Activated CD4-positive, CD25-positive, alpha-beta regulatory T cell treated with anti-CD3 and anti-CD28 coated beads, Interleukin-2, amount 50 U/mL, for 72 hours (primary cell): ENCODE measurements around the gene ACBD3.
A peak's percentile ranks its signal among the peaks of the same experiment; 100 is the strongest.

ENCODE experiments used
- DNase-seq: peaks from one replicate; pipeline ENCODE4 v3.0.0; 2021

The ACBD3 gene

GRCh38 chr1:226133504-226134123 is 52.9 kb downstream of the ACBD3 start:
- DNase-seq: no peak

DNA sequence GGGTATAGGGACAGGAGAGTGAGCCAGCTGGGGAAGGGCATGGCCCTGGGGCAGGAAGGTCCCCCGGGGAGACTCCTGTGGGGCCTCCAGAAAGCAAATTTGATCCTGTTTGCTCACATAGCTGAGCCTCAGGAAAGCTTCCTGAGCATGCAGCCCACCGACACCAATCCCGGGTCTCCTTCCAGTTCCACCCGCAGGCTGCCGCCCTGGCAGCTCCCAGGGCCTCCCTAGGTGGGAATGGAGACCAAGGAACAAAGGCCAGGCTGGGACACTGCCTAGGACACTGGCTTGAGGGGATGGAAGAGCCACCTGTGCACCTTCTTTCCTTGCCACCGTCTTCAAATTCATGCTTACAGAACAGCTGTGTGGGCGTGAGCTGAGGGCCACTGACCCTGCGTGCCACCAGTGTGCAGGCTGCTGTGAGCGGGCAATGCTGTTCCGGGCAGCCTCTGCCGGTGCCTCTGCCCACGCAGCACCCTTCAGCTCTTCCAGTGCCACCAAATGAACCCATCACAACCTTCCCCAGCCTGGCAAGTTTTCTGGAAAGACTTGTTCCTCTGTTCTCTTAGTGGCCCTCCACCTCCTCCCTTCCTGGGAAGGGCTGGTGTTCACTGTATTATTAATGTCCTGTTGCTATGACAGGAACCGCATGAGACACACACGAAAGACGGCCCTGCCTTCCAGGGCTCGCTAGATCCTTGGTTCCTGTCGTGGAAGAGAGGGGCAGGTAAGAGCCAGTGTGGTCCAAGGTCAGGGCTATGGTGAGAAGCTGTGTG is 53.6 kb downstream of the ACBD3 start:
- DNase-seq: no peak

GRCh38 chr1:226131639-226132038 is 54.9 kb downstream of the ACBD3 start:
- no peak for DNase-seq

DNA sequence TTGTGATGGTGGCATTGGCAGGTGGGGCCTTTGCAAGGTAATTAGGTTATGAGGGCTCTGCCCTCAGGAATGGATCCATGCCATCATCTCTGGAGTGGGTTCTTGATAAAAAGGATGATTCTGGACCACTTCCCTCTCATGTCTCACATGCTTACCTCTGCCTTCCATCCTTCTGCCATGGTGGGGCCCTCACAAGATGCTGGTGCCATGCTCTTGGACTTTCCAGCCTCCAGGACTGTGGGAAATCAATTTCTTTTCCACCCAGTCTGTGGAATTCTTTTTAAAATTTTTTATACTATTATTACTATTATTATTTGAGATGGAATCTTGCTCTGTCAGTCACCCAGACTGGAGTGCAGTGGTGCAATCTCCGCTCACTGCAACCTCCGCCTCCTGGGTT is 57.3 kb downstream of the ACBD3 start:
- no peak for DNase-seq

DNA sequence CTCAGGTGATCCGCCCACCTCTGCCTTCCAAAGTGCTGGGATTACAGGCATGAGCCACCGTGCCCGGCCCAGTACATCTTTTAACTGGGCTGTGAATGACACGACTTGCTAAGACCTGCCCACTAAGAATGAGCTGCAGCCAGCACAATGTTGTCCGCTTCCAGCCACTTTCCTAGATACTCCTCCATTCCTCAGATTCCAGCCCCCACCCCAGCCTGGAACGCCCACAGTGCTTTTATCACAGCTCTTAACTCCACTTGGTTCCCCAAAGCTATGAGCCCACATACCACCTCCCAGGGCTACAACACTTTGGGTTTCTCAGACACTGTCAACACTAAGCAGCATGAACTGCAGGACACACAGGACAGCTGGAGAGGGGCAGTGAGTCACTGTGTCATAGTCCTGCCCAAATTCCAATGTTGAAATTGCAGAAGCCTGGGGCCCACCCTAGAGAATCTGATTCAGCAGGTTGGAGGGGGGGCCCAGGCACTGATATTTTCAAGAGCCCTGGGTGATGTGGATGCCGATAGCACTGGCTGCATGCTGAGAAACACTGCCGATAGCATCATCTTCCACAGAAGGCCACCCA is 58.0 kb downstream of the ACBD3 start:
- DNase-seq: no peak

- DNase-seq: no peak
Observed at GRCh38 chr1:226126824-226127569, 59.5 kb downstream of the ACBD3 start.

GRCh38 chr1:226125831-226126230 is 60.7 kb downstream of the ACBD3 start:
- DNase-seq: no peak

GRCh38 chr1:226125097-226125630 is 61.4 kb downstream of the ACBD3 start:
- DNase-seq: peak; percentile 93

GRCh38 chr1:226123591-226124471 is 62.7 kb downstream of the ACBD3 start:
- no peak for DNase-seq

DNA sequence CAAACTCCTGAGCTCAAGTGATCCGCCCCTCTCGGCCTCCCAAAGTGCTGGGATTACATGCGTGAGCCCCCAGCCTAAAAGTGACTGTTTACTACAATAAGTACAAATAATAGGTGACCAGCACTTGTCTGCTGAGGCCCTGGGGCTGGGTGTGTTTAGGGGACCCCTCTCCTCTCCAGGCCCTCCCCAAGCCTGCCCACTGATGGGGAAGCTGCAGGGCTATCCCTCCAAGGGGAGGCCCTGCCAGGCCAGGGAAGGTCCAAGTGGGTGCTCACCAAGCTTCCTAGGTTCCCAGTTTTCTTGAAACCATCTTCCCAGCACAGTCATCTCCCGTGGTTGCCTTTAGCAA is 63.4 kb downstream of the ACBD3 start:
- DNase-seq: no peak

DNA sequence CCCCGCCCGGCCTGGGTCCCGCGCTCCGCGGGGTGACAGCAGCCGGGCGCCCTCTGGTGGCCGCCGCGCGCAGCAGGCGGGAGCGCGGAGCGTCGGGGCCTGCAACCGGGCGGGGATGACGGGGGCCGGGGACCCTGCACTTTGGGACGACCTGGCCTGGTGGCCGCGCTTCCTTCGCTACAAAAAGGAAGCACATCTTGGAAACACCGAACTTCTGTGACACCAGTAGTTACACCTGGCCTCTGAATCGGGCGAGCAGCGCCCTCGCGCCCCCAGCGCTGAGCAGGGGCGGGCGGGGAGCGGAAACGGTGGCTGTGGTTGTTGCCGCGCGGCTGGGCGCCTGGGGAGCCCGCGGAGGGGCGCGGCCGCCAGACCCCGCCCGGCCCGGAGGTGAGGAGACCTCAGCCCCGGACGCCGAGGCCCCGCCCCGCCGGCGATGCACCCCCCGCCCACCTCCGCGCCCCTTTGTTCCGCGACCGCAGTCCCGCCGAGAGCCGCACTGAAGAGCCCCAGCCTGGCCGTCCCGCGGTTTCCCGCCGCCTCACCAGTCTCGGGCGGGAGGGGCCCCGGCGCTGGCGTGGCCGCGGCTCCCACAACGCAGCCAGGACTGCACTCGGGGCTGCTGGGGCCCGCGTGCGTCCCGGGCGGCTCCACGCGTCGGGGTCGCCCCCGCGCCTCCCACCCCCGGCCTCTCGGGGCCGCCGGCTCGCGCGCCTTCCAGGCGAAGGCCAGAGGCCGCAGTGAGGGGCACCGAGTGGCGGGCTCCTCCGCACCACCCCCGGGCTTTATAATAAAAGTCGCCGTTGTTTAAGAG is 64.7 kb downstream of the ACBD3 start:
- peak; percentile 84 for DNase-seq

GRCh38 chr1:226121049-226121586 is 65.4 kb downstream of the ACBD3 start:
- no peak for DNase-seq

- no peak for DNase-seq
Observed at GRCh38 chr1:226120398-226120797, 66.1 kb downstream of the ACBD3 start.

- DNase-seq: no peak
Observed at GRCh38 chr1:226119169-226119568, 67.4 kb downstream of the ACBD3 start.

DNA sequence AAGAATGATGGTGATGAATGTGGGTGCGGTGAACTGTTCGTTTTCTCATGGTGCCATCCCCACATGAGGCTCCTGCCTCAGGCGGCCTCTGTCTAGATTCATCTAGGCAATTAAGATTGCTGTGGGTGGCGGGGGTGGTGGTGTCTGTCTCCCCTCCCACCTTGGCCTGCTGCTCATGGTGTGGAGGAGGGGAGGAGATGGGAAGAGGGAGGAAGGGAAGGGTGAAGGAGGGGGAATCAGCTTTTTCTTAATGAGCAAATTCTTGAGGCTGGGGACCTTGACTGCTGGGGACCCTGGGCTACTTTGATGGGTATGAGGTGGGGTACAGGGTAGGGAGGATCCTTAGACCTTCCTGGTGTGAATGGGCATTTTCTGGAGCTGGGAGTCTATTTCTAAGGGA is 68.2 kb downstream of the ACBD3 start:
- DNase-seq: no peak

GRCh38 chr1:226117330-226117729 is 69.2 kb downstream of the ACBD3 start:
- no peak for DNase-seq

- DNase-seq: no peak
Observed at GRCh38 chr1:226116673-226117072, 69.9 kb downstream of the ACBD3 start.

GRCh38 chr1:226112626-226113025 is 73.9 kb downstream of the ACBD3 start:
- no peak for DNase-seq

DNA sequence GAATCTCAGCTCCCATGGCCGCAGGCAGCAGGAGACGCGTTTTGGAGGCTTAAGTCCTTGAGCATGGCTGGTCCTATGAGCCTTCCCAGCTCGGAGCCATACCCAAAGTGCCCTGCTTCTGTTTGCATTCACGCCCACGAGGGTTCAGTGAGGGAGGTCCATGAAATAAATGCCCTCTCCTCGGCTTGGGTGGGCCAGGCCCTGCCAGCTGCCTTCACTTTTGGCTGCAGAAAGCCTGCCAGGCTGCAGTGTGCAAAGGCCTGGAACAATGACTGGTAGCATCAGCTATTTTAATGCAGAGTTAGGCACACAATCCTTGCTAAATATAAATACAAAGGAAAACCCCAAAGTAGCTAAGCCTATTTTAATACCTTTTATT is 74.7 kb downstream of the ACBD3 start:
- no peak for DNase-seq

DNA sequence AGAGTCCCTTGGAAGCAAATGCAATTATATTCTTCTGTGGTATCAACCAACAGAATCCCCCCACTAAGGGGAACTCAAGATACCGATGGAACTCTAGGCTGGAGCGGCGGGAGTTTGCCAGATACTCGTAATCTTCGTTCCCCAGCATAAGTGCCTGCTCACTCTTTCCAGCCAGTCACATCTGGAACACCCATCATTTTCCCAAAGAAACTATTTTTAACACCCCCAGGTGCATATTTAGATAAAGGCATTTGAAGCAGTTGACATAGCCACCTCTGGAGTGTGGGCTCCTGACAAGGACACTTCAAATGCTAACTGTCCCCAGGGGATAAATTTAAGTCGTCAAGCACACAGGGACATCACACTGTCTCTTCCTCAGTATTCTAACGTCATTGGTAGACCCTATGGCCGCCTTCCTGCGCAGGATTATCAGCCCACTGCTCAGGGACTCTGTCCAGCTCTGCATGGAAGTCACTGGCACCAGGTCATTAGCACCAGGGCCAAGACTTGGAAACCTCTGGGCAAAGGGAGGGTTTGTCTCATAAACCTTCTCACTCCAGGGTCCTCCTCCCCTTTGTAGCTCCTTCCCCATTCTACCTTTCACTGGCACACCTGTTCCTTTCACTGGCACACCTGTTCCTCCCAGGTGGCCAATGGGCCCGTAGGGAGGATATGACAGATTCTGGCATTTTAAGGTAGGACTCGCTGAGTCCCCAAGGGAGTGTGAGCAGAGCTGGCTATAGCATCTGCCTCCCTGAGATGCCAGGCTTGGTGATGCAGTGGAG is 75.3 kb downstream of the ACBD3 start:
- DNase-seq: no peak
